Adrenal gland (tissue), 5 donors: ENCODE data around the gene GRIA3.

Experiments
- CTCF ChIP-seq, 6 experiments: fragments of 450-650 bp in 4 of 6; fragments of 200-600 bp in 2 of 6; sonication (generic) in 1 of 6; IDR thresholded peaks; 1 replicate in 5 of 6; 2 replicates in 1 of 6; pipeline versions ENCODE4 v1.5.1 to v1.8.0; 2016 to 2021; ENCODE audit warnings: antibody characterized with exemption in 6 of 6, mild to moderate bottlenecking in 2 of 6, moderate library complexity in 1 of 6
- POLR2A ChIP-seq, 2 donors: fragments of 450-650 bp; IDR thresholded peaks; one replicate each; pipeline ENCODE4 v1.6.1; 2017; ENCODE audit warnings: antibody characterized with exemption in 2 of 2, mild to moderate bottlenecking in 2 of 2, moderate library complexity in 1 of 2
- donor health status: DM: no; HTN: no; CAD: no.

DNA sequence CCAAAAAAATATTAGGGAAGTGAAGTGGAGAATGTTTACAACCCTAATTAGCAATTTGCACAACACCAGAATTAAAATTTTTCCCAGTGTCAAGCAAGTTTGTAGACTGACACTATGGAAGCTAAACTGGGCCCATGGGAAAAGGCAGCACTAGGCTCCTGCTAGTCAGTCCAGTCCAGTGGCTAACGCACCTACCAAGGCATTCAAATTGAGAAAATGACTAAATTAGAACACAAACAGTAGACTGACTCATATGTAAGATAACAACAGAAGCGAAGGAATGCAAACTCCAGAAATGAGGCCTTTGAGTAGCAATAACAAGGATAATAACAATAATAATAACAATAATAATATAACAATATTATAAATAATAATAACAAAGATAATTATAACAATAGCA, 90.7 kb downstream of the GRIA3 start:
- TF ChIP-seq POLR2A (IDR thresholded peaks at IDR 0.05) = no peak
- no peak for TF ChIP-seq CTCF (IDR thresholded peaks at IDR 0.05)
